HEK293 (cell line): ENCODE results near the gene WDFY3.

Experiments used
- CTCF ChIA-PET: fragments of 350-600 bp; formaldehyde crosslinking; extraction: SDS; loops from one replicate; lab custom pipeline; 2021; ENCODE audit warnings: antibody characterized with exemption; lab: Yijun Ruan, JAX
- POLR2A ChIA-PET: fragments of 300-600 bp; formaldehyde crosslinking; extraction: SDS; loops from one replicate; lab custom pipeline; 2020; ENCODE audit warnings: antibody characterized with exemption, inconsistent platforms; lab: Yijun Ruan, JAX
- H3K27ac ChIP-seq: fragments of 200-500 bp; sonication (Bioruptor generic); 2 replicates; pipeline ENCODE4 v1.5.1; 2014; ENCODE audit warnings: low read depth, low read length, control low read depth, inconsistent platforms; ENCODE audit errors: extremely low read depth
- H3K36me3 ChIP-seq, 2 experiments: fragments of 200-500 bp in 1 of 2; sonication (Bioruptor generic) in 1 of 2; 1 replicate in 1 of 2; 2 replicates in 1 of 2; pipeline ENCODE4 v1.5.1; 2014 to 2017; ENCODE audit warnings: inconsistent platforms in 2 of 2, low read length in 2 of 2; ENCODE audit not compliant: control insufficient read depth in 2 of 2, insufficient read depth in 1 of 2
- H3K4me1 ChIP-seq: fragments of 200-500 bp; sonication (Bioruptor generic); 2 replicates; pipeline ENCODE4 v1.5.1; 2014; ENCODE audit warnings: mild to moderate bottlenecking, low read length, inconsistent platforms; ENCODE audit not compliant: control insufficient read depth, insufficient read depth
- H3K4me3 ChIP-seq: 2 replicates; pipeline ENCODE4 v1.5.1; 2011; ENCODE audit warnings: low read depth, mild to moderate bottlenecking, control low read depth, low read length, moderate library complexity
- H3K9me3 ChIP-seq: fragments of 200-500 bp; sonication (Bioruptor generic); 2 replicates; pipeline ENCODE4 v1.5.1; 2014; ENCODE audit warnings: low read depth, low read length, inconsistent platforms; ENCODE audit not compliant: control insufficient read depth, insufficient read depth
- GLI4 ChIP-seq: fragments of 450-650 bp; formaldehyde crosslinking; IDR thresholded peaks from 2 replicates; pipeline ENCODE4 v1.5.1; 2016; ENCODE audit warnings: missing biosample characterization, missing genetic modification characterization
- GLIS2 ChIP-seq: fragments of 450-650 bp; formaldehyde crosslinking; IDR thresholded peaks from 2 replicates; pipeline ENCODE4 v1.5.1; 2016; ENCODE audit warnings: missing biosample characterization, missing genetic modification characterization
- HOXD13 ChIP-seq: sonication (generic); formaldehyde crosslinking; IDR thresholded peaks from 2 replicates; pipeline ENCODE4 v1.8.0; 2022; ENCODE audit warnings: missing genetic modification reagents, borderline replicate concordance
- KLF10 ChIP-seq: fragments of 450-650 bp; IDR thresholded peaks from 2 replicates; pipeline ENCODE4 v1.5.1; 2018; ENCODE audit warnings: missing biosample characterization, mild to moderate bottlenecking, missing genetic modification characterization
- PRDM1 ChIP-seq: fragments of 450-650 bp; formaldehyde crosslinking; IDR thresholded peaks from 2 replicates; pipeline ENCODE4; 2016; ENCODE audit warnings: missing biosample characterization, missing genetic modification characterization
- ZFP69B ChIP-seq: fragments of 450-650 bp; formaldehyde crosslinking; IDR thresholded peaks from 2 replicates; pipeline ENCODE4 v1.5.1; 2016; ENCODE audit warnings: missing biosample characterization, missing genetic modification characterization
- ZNF114 ChIP-seq: fragments of 450-650 bp; formaldehyde crosslinking; IDR thresholded peaks from 2 replicates; pipeline ENCODE4 v1.5.0; 2017; ENCODE audit warnings: missing biosample characterization, missing genetic modification characterization
- ZNF121 ChIP-seq: fragments of 450-650 bp; formaldehyde crosslinking; IDR thresholded peaks from 2 replicates; pipeline ENCODE4 v1.5.1; 2016; ENCODE audit warnings: missing biosample characterization, missing genetic modification characterization
- ZNF266 ChIP-seq: fragments of 450-650 bp; formaldehyde crosslinking; IDR thresholded peaks from 2 replicates; pipeline ENCODE4 v1.5.1; 2016; ENCODE audit warnings: missing biosample characterization, missing genetic modification characterization, low read depth
- ZNF311 ChIP-seq: fragments of 450-650 bp; formaldehyde crosslinking; IDR thresholded peaks from 2 replicates; pipeline ENCODE4 v1.5.1; 2017; ENCODE audit warnings: missing biosample characterization, missing genetic modification characterization, borderline replicate concordance
- ZNF324 ChIP-seq: fragments of 450-650 bp; formaldehyde crosslinking; IDR thresholded peaks from 2 replicates; pipeline ENCODE4 v1.5.1; 2016; ENCODE audit warnings: missing biosample characterization, missing genetic modification characterization
- ZNF350 ChIP-seq: fragments of 450-650 bp; formaldehyde crosslinking; IDR thresholded peaks from 2 replicates; pipeline ENCODE4 v1.5.0; 2017; ENCODE audit warnings: missing biosample characterization, mild to moderate bottlenecking, missing genetic modification characterization
- ZNF433 ChIP-seq: fragments of 450-650 bp; formaldehyde crosslinking; IDR thresholded peaks from 2 replicates; pipeline ENCODE4 v1.5.1; 2016; ENCODE audit warnings: missing biosample characterization, missing genetic modification characterization, low read depth
- ZNF48 ChIP-seq: fragments of 450-650 bp; formaldehyde crosslinking; IDR thresholded peaks from 2 replicates; pipeline ENCODE4 v1.5.1; 2016; ENCODE audit warnings: missing biosample characterization, missing genetic modification characterization
- ZNF514 ChIP-seq: fragments of 450-650 bp; formaldehyde crosslinking; IDR thresholded peaks from 2 replicates; pipeline ENCODE4 v1.5.1; 2016; ENCODE audit warnings: missing biosample characterization, missing genetic modification characterization
- ZNF544 ChIP-seq: fragments of 450-650 bp; formaldehyde crosslinking; IDR thresholded peaks from 2 replicates; pipeline ENCODE4 v1.5.0; 2017; ENCODE audit warnings: missing biosample characterization, missing genetic modification characterization
- ZNF580 ChIP-seq: fragments of 450-650 bp; formaldehyde crosslinking; IDR thresholded peaks from 2 replicates; pipeline ENCODE4 v1.5.1; 2016; ENCODE audit warnings: missing biosample characterization, missing genetic modification characterization
- ZNF610 ChIP-seq: fragments of 450-650 bp; formaldehyde crosslinking; IDR thresholded peaks from 2 replicates; pipeline ENCODE4 v1.5.1; 2016; ENCODE audit warnings: missing biosample characterization, missing genetic modification characterization, borderline replicate concordance
- ZNF624 ChIP-seq: fragments of 450-650 bp; formaldehyde crosslinking; IDR thresholded peaks from 2 replicates; pipeline ENCODE4 v1.5.1; 2017; ENCODE audit warnings: missing biosample characterization, missing genetic modification characterization
- ZNF677 ChIP-seq: fragments of 450-650 bp; IDR thresholded peaks from 2 replicates; pipeline ENCODE4 v1.5.0; 2018; ENCODE audit warnings: missing biosample characterization, mild to moderate bottlenecking, missing genetic modification characterization, moderate library complexity
- ZNF692 ChIP-seq: fragments of 450-650 bp; formaldehyde crosslinking; IDR thresholded peaks from 2 replicates; pipeline ENCODE4 v1.5.1; 2016; ENCODE audit warnings: missing biosample characterization, missing genetic modification characterization
- ZNF768 ChIP-seq: fragments of 450-650 bp; formaldehyde crosslinking; IDR thresholded peaks from 2 replicates; pipeline ENCODE4 v1.5.1; 2018; ENCODE audit warnings: missing biosample characterization, mild to moderate bottlenecking, missing genetic modification characterization
- ZNF843 ChIP-seq: fragments of 450-650 bp; formaldehyde crosslinking; IDR thresholded peaks from 2 replicates; pipeline ENCODE4 v1.5.1; 2016; ENCODE audit warnings: missing biosample characterization, missing genetic modification characterization
- ZSCAN16 ChIP-seq: fragments of 450-650 bp; formaldehyde crosslinking; IDR thresholded peaks from 2 replicates; pipeline ENCODE4 v1.5.1; 2016; ENCODE audit warnings: missing biosample characterization, missing genetic modification characterization
- ZXDB ChIP-seq: fragments of 450-650 bp; formaldehyde crosslinking; IDR thresholded peaks from 2 replicates; pipeline ENCODE4 v1.5.1; 2016; ENCODE audit warnings: missing biosample characterization, missing genetic modification characterization
- TF ChIP-seq, protein P1 (sequence below): fragments of 450-650 bp; formaldehyde crosslinking; IDR thresholded peaks from 2 replicates; pipeline ENCODE4 v1.5.1; 2016; ENCODE audit warnings: missing biosample characterization, missing genetic modification characterization
- TF ChIP-seq, protein P2 (sequence below): fragments of 450-650 bp; formaldehyde crosslinking; IDR thresholded peaks from 2 replicates; pipeline ENCODE4 v1.5.1; 2016; ENCODE audit warnings: missing biosample characterization, missing genetic modification characterization

Gene WDFY3

GRCh38 chr4:84901173-84901572 is 65.3 kb downstream of the WDFY3 start:
- Histone ChIP-seq H3K4me1 (0 out of 2 replicates have a peak, but pooled peaks cover 3% of the 10 kb centered on the region), H3K9me3 (no peaks in the 10 kb centered on the region), H3K4me3 (no peak overlapping the region), H3K36me3 (peaks cover 0 to 7% of the 10 kb centered on the region in 2 experiments; a peak in 1 of 3 replicates), H3K27ac (no peak overlapping the region)
- ChIA-PET POLR2A (no interaction called here), CTCF (no interaction called here)
- no peak for TF ChIP-seq ZNF433
- no peak for TF ChIP-seq ZNF768 (tag by site-specific recombination)
- TF ChIP-seq ZNF843, result no peak
- no peak for TF ChIP-seq PRDM1 (tag by site-specific recombination)
- TF ChIP-seq HOXD13 (CRISPR knock-in tag), result no peak
- TF ChIP-seq ZFP69B, result no peak
- TF ChIP-seq ZNF350 (tag by site-specific recombination), result no peak
- TF ChIP-seq, protein P1, sequence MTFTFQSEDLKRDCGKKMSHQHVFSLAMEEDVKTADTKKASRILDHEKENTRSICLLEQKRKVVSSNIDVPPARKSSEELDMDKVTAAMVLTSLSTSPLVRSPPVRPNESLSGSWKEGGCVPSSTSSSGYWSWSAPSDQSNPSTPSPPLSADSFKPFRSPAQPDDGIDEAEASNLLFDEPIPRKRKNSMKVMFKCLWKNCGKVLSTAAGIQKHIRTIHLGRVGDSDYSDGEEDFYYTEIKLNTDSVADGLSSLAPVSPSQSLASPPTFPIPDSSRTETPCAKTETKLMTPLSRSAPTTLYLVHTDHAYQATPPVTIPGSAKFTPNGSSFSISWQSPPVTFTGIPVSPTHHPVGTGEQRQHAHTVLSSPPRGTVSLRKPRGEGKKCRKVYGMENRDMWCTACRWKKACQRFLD (tag by site-specific recombination), result no peak
- no peak for TF ChIP-seq ZNF610 (tag by site-specific recombination)
- no peak for TF ChIP-seq ZSCAN16
- no peak for TF ChIP-seq ZNF624 (tag by site-specific recombination)
- TF ChIP-seq, protein P2, sequence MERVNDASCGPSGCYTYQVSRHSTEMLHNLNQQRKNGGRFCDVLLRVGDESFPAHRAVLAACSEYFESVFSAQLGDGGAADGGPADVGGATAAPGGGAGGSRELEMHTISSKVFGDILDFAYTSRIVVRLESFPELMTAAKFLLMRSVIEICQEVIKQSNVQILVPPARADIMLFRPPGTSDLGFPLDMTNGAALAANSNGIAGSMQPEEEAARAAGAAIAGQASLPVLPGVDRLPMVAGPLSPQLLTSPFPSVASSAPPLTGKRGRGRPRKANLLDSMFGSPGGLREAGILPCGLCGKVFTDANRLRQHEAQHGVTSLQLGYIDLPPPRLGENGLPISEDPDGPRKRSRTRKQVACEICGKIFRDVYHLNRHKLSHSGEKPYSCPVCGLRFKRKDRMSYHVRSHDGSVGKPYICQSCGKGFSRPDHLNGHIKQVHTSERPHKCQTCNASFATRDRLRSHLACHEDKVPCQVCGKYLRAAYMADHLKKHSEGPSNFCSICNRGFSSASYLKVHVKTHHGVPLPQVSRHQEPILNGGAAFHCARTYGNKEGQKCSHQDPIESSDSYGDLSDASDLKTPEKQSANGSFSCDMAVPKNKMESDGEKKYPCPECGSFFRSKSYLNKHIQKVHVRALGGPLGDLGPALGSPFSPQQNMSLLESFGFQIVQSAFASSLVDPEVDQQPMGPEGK (tag by site-specific recombination), result no peak
- no peak for TF ChIP-seq ZNF580 (tag by site-specific recombination)
- no peak for TF ChIP-seq ZNF544 (tag by site-specific recombination)
- no peak for TF ChIP-seq ZNF311 (tag by site-specific recombination)
- no peak for TF ChIP-seq ZNF114 (tag by site-specific recombination)
- no peak for TF ChIP-seq GLIS2 (tag by site-specific recombination)
- no peak for TF ChIP-seq ZNF692 (tag by site-specific recombination)
- TF ChIP-seq GLI4, result no peak
- no peak for TF ChIP-seq ZNF677 (tag by site-specific recombination)

DNA sequence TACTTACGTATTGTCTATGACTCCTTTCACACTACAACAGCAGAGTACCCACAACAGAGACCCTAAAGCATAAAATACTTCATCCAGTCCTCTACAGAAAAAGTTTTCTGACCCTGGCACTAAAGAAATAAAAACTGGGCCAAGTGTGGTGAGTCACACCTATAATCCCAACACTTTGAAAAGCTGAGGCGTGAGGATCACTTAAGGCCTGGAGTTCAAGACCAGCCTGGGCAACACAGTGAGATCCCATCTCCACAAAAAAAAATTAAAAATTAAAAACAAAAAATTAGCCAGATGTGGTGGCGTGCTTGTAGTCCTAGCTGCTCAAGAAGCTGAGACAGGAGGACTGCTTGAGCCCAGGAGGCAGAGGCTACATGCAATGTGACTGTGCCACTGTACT is 66.9 kb downstream of the WDFY3 start:
- peaks cover 0 to 7% of the 10 kb centered on the region in 2 experiments; a peak in 2 of 3 replicates for H3K36me3 ChIP-seq
- TF ChIP-seq ZNF266 (tag by site-specific recombination) (no peak), ZNF121 (tag by site-specific recombination) (peak; percentile 51; the same call in 1 of the 2 replicates), KLF10 (tag by site-specific recombination) (no peak), ZXDB (tag by site-specific recombination) (no peak), ZNF624 (tag by site-specific recombination) (no peak), ZNF48 (tag by site-specific recombination) (no peak), ZNF514 (tag by site-specific recombination) (no peak), ZNF324 (tag by site-specific recombination) (no peak)
- TF ChIP-seq, all 188 proteins: peak for 1
- no peak overlapping the region for H3K27ac ChIP-seq
- no peaks in the 10 kb centered on the region for H3K9me3 ChIP-seq
- no peak overlapping the region for H3K4me3 ChIP-seq
- POLR2A ChIA-PET, result no interaction called here
- CTCF ChIA-PET, result interaction anchor here (1.1 kb wide), 1 partner anchor 29 kb away, joined by 3 read pairs; no protein-coding TSS in a partner anchor
- 0 out of 2 replicates have a peak, but pooled peaks cover 3% of the 10 kb centered on the region for H3K4me1 ChIP-seq
